Right forelimb (tissue), 1 donor: ENCODE data around the gene RCOR2.
A peak's percentile ranks its signal among the peaks of the same experiment; 100 is the strongest.
"Not testable (repeated sequence)": the region's sequence is repeated elsewhere in the genome, so short reads cannot be mapped to it uniquely, and the experiment has no call there.

Experiments used
- DNase-seq: peaks from one replicate; pipeline ENCODE4 v3.0.0-alpha.2; 2018

RCOR2 gene

DNA sequence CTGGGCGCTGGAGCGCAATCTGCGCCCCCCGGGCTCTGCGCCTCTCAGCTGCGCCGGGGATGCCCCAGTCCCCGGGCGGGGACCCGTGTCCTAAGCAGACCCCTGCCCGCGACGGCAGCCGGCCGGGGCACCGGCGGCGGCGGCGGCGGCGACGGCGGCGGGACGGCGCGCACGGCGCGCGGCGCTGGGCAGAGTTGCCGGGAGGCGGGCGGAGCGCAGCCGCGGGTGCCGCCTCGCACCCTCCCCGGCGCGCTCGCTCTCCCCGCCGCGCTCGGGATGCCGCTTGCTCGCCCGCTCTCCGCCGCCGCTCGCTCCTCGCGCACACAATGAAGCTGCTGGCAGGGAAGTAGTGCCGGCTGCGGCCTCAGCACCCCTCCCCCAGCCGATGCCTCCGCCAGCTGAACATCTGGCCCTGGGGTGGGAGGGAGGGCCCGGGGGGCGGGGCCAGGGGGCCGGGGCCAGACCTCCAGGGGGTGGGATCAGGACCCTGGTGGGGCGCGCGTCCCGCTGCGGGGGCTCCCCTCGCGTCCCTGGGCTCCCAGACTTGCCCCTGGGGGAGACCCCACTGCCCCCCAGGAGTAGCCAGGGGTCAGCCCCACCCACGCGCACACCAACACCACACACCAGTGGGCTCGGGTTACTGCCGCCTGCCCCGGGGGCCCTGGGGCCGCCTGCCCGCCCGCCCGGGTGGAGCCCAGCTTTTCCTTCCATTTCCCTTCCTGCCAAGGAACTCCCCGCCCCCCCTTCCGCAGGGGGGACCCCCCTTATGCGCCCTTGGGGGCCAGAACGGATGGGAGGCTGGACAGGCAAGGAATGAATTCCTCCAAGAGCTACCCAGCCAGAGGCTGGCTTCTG lies at the start of gene RCOR2:
Gene RCOR2, minus strand, starts transcription at position 328 of the 855 bp plus-strand sequence. CDS start 708 bp downstream, outside the sequence.
- DNase-seq, result peak; percentile 94

DNA sequence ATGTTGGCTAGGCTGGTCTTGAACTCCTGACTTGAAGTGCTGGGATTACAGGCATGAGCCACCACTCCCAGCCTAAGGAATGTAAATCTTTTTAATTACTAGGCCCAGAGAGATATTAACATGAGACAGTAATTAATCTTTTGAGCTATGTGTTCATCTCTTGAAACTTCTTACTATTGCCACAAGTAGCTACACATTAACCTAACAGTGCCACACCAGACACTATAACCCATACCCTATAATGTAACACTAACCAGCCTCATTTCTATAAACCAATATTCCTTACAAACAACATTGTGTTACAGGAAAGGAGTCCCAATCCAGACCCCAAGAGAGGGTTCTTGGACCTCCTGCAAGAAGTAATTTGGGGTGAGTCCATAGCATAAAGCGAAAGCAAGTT lies 49.5 kb upstream of the RCOR2 start:
- no peak for DNase-seq

DNA sequence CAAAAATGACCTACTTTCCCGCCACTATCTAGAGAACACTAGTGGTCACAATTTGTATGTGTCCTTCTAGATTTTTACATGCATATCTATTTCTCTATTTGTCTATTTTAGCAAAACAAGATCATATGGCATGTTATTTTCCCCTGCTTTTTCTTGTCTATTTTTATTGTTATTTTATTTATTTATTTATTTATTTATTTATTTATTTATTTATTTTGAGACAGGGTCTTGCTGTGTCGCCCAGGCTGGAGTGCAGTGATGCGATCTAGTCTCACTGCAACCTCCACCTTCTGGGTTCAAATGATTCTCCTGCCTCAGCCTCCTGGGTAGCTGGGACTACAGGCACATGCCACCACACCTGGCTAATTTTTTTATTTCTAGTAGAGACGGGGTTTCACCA lies 46.9 kb upstream of the RCOR2 start:
- not testable (repeated sequence) for DNase-seq

DNA sequence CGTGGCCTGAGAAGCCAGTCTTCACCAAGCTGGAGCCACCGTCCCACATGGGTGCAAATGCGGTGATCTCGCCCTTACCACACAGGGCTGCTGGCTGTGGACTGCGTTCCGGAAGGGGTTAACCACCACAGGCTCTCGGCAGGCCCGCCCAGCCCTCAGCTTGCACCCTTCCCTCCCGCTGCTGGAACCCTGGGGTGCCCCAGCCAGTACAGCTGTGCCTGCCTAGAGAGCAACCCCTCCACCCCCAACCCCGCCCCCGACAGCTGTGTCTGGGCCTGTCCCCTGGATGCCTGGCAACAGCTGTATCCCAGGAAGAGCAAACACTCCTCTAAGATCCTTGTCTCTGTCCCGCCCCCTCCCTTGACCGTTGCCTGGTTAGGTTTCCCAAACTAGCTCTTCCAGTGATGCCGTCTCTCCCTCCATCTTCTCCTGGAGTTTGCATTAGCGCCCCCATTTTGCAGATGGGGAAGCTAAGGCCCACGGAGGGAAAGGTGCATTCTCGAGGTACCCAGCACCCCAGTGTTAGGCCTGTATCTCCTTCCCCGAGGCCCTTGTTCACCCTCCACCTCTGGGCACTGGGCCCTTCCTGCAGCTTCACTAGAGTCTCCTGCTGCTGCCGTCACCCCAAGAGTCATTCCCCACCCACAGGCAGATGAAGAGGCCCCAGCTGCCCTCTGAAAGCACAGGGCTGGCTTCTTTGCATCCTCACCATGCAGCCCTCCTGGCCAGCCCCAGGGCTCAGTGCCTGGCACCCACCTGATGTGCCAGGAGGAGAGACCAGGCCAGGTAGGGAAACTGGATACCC lies 44.8 kb upstream of the RCOR2 start:
- peak; percentile 88 for DNase-seq

DNA sequence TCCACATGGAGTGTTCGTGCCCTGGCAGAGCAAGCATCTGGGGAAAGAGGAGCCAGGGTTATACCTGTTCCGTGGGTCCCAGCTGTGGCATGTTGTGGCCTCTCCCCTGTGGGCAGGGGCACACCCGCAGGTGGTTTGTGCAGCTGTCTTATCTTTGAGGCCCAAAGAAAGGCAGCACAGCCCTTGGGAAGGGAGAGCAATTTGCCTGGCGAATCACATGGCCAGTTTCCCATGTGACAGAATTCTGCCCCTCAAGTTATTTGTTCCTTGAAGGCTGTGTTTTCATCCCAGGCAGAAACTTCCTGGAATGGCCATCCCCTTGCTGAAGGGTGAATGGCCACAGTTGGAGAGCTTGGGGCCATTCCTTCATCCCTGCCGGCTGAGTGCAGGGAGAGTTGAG lies 41.0 kb upstream of the RCOR2 start:
- DNase-seq, result no peak

DNA sequence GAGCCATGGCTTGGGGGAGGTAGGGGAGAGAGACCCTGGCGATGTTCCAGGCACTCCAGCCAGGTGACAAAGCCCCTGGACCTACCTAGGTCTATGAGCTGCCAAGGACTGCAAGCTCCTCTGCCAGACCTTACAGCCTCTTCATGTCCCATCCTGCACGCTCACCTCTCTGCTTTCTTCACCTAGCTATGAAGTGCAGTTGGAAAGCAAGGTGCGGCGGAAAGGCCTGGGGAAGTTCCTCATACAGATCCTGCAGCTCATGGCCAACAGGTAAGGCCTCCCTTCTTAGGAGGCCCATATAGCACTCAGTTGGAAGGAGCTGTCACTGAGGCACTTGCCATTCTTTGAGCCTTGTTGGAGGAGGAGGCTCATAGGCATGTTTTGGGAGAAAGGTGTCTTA lies 35.6 kb upstream of the RCOR2 start:
- no peak for DNase-seq

DNA sequence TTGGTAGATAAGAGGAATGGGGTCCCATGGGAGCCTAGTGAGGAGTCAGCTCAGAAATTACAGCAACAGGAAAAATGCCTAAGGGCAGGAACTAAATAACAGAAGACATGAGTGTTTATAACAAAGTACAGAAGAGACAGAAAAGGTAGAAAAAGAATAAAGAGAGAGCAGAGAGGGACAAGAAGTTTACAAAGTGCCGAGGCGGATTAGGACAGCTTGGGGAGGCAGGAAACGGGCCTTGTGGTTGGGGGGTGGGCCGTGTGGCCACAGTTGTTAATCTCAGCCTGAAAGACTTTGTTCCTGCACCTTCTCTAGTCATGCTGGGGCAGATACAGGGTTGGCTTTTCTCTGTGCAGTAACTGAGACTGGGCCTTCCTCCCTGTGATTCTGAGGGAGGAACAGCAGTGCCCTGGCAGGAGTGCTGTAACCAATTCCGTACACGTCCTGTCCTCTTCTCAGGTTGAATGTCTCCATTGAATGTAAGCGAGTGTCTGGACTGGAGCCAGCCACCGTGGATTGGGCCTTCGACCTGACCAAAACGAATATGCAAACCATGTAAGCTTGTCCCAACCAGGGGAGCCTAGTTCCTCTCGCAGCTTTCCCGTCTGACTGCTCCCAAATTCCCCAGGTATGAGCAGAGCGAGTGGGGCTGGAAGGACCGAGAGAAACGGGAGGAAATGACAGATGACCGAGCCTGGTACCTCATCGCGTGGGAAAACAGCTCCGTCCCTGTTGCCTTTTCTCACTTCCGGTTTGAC lies 35.0 kb upstream of the RCOR2 start:
- DNase-seq, result no peak

DNA sequence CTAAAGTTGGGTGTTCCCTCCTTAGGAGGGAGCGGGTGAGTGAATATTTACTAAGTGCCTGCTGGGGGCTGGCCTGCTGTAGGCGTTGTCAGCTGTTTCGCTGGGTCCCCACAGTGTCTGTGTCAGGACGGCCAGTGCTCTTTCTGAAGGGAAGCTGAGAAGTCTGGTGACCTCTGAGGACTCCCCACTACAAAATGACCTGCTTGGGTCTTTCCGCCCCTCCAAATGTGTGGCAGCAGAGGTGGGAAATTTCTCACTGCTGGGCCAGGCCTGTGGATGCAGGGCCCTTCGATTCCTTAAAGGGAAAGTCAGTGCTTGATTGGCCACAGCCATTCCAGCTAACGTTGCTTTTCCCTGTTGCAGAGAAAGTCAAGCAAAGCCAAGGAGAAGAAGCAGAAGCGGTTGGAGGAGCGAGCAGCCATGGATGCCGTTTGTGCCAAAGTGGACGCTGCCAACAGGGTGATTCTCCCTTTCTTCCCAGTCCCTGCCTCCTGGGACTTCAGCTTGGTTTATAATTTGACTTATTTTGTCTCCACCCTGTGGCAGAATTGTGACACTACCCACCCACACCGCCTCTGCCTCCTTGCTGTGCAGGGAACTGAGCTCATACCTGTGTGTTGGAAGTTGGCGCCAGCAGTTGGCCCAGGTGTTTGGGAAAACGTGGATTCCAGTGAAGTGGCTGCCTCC lies 28.7 kb upstream of the RCOR2 start:
- DNase-seq, result peak; percentile 81

DNA sequence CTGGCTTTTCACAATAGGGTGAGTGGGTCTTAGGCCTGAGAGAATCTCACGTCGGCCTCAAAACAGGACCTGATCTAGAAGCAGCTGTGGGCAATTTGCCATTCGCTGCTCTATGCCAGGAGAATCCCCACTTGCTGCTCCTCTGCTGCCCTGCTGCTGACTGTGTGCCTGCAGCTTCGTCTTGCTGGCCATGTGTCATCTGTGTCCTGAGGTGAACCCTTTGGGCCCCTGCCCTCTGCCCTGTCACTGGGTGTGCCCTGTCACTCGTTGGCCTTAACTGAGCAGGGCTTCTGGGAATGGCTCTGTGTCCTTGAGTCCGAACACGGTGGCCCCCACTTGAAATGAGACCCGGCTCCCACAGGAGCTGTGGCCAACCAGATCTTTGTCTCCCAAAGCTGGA lies 28.0 kb upstream of the RCOR2 start:
- peak; percentile 58 for DNase-seq

DNA sequence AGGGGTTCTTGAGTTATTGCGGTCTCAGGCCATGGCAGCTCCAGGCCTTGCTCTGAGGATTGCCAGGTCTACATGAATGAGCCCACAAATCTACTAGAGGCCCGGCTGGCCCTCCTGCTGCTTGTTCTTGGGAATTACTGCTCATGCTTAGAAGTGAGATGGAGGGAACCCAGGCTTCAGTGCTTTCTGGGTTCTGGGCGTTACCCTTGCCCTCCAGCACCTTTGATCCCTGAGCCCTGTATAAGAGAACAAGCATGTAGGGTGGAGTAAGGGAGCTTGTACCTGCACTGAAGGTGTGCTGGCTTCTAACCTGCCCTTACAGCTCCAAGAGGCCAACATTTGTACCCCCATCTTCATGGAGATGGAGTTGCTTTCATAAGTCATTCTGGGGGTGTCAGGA lies 25.8 kb upstream of the RCOR2 start:
- DNase-seq, result no peak

DNA sequence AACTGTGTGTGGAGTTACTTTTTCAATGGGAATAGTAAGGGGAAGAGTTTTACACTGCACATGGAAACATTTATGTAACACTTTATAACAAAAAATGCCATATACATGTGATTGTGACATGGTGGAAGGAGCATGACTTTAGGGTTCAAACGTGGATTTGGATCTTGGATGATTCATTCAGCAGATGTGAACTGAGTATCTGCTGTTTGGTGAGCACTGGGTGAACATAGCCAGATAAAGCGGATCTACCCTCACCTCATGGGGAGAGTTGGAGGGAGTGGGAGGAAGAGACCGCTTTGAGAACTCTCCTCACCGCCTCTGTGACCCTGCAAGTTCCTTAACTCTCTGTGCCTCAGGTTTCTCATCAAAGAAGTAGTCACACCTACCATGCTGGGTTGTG lies 24.9 kb upstream of the RCOR2 start:
- DNase-seq, result no peak

DNA sequence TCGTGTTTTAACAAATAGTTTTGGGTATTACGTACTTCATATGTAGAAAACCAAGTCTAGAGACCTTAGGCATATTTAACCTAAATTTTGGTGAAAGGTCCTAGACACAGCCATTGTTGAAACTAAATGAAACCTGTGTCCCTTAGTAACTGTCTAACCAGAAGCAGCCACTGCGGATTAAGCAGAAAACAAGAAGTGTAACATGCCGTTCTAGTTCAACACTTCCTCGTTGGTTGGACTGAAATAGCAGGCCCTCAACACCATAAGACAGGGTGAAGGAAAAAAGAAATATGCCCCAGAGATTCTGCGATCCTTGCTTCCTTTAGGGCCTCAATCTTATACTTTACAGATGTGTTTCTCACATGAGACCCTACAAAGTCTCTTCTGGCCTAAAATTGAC lies 23.8 kb upstream of the RCOR2 start:
- DNase-seq, result no peak

DNA sequence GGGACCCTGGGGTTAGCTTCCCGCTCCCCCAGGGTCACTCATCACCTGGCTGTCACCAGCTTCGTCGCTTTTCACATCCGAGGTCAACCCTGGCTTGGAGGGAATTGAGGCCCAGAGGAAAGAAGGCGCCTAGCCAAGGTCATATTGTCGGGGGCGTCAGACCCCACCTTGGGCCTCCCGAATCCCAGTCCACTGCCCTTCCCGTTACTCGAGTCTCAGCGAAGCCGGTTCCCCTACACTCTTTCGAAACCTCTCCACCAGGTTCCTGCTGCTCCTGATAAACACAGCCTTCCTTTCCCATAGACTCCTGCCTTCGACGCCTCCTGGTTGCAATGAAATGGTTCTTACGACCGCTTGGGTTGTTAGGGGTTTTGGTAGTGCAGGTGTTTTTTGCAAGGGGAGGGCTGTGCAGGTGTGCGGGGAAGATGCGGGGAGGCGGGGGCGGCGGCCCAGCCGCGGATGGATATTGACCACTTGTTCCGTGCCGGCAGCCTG lies 22.5 kb upstream of the RCOR2 start:
- DNase-seq, result no peak

DNA sequence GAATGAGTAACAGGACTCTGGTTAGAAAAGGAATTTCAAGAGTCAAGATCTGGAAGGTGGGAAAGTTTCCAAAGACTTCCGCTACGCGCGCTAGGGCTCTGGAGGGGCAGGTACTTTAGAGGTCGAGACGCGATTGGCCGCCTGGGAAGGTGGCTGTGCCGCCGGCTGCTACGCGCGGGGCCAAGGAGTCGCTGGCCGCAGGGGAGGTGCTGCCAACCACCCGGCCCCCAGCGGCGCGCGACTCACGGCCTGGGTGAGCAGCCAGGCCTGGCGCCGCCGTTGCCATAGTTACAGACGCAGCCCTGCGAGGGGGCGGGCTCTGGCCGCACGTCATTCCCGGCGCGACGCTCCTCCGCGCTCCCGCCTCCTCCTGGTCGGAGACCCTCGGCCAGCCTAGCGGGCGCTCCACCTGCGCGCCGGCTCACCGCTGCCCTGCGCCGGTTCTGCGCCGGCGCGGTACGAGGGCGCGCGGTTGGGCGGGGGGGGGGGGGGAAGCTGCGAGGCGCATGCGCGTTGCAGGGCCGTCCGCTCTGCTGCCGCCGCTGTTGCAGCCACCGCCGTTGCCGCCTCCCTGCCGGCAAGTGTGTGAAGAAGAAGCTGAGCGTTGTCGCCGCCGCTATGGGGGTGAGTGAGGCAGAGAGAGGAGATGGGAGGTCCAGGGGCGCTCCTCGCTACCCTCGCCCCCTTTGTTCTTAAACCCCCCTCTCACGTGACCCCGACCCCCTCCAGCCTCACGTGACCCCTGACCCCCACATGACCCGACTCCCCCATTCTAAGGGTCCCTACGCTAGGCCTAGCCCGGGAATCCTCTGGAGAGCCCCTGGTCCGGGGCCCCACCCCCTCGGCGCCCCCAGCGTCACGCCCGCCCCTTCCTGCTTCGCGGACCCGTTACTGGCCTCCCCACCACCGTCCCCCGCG lies 21.8 kb upstream of the RCOR2 start, which contains the start of gene NAA40:
Gene NAA40, plus strand, starts transcription at position 524 of the 918 bp plus-strand sequence. Its CDS starts 95 bp downstream, at position 619.
- peak; percentile 94 for DNase-seq

DNA sequence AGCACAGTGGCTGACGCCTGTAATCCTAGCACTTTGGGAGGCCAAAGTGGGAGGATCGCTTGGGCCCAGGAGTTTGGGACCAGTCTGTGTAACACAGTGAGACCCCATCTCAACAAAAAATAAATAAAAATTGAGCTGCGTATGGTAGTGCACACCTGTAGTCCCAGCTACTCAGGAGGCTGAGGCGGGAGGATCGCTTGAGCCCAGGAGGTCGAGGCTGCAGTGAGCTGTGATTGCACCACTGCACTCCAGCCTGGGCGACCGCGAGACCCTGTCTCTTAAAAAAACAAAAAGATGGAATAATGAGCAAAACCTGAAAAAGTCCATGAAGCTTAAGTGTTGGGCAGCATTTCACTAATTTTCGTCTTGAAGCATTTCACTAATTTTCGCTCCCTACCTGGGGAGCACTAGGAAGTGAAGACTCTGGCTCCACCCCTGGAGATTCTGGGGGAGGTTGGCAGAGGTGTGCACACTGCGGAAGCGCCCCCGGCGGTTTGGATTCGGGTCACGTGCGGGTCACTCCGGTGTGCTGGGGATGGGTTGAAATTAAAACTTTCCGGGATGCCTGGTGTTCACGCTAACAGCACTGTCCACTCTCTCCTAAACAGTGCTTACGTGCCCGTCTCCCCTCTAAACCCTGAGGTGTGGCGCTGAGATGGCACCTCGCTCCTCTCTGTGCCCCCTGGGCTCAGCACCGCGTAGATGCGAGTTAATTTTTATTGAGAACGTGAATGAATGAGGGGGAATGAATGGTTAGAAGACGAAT lies 20.9 kb upstream of the RCOR2 start:
- no peak for DNase-seq

DNA sequence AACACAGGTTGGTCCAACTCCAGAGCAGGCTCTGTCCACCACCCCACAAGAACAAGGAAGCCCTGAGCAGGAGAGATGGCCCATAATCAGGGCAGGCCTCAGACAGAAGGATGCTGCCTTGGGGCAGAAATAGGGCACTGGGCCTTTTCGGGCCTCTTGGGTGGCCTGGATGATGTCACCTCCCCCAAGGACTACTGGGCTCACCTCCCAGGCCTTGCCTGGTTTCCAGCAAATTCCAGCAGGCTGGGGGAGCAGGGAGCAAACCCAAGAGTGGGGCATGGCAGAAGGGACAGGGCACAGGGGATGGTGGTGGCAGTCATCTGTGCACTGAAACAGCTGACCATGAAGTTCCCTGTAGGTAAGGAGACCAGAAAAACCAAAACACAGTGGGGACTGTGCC lies 16.5 kb upstream of the RCOR2 start:
- DNase-seq, result no peak

DNA sequence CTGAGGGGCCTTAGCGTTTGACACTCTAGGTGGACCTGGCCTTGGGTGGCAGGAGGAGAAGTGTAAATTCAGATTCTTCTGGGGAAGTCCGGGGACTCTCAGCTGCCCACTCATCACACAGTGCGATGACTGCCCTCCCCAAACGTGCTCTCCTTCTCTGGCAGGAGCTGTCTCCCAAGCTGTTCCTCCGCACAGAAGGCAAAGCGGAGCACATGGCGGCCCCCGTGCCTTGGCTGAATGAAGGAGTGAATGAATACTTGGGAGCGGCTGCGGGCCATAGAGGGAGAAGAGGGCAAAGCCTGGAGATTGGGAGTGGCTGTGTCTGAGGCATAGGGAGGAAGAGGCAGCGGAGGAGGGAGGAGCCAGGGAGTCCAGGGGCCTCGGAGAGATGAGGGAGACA lies 14.9 kb upstream of the RCOR2 start:
- DNase-seq, result no peak

DNA sequence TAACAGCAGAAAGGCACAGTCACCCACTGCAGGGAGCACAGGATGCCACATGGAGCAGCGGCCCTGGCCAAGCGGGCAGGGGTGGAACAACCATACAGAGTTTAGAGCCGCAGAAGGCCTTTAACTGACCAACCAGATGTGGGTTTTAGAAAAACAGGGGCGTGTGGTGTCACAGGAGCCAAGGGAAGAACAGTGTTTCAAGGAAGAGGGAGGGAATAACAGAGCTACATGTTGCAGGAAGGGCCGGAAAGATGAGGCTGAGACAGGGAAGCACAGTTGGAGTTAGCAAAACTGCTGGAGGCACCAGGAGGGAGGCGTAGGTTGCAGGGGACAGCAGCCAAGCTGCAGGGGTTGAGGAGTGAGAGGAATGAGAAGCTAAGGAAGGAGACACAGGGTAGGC lies 14.1 kb upstream of the RCOR2 start:
- DNase-seq, result no peak

DNA sequence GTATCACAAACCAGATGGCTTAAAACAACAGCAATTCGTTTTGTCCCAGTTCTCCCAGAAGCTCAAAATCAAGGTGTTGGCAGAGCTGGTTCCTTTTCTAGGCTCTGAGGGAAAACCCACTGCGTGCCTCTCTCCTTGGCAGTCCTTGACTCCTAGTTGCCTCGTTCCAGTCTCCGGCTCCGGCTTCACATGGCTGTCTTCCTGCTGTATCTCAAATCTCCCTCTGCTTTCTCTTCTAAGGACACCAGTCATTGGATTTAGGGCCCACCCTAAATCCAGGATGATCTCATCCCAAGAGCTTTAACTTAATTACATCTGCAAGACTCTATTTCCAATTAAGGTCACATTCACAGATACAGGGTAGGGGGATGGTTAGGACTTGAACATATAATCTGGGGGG lies 12.7 kb upstream of the RCOR2 start:
- DNase-seq, result no peak

DNA sequence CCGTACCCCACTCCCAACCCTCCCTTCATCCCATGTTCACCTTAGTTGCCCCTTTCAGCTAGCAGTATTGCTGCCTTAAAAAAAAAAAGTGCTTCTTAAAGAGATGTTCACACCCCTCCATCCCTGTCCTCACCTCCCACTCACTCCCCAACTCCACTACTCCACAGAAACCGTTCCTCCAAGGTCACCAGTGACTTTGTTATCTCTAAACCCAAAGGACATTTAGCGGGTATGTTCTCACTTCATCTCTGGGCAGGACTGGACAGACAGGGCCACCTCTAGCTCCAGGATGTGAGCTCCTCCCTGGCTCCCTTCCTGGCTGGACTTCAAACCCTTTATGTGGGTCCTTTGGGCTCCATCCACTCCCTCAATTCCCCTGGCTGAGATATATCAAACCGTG lies 6.4 kb upstream of the RCOR2 start:
- no peak for DNase-seq
